T-helper 1 cell (primary cell): Measurements from ENCODE around the gene DDX49.
"Not testable (repeated sequence)": the region's sequence is repeated elsewhere in the genome, so short reads cannot be mapped to it uniquely, and the experiment has no call there.

ENCODE experiments used
- DNase-seq, 5 donors: peaks; one replicate each; pipeline ENCODE4 v3.0.0-alpha.2; 2012 to 2020

The DDX49 gene

DNA sequence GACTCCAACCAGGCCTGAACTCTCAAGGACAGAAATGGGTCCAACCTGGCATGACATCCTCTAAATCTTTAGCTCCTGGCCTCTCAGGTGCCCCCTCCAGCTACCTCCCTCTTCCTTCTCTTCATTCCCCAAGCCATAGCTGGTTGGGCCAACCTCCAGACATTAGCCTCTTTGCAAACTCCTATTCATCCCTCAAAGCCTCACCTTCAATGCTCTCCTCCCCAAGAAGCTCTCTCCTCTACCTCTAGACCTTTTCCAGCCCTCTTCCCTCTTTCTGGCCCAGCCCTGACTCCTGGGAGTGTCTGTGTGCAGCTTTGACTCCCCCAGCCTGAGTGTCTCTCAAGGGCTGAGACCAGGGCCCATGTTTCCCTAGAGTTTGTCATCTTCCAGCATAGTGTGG, 26.8 kb downstream of the DDX49 start:
- DNase-seq, result no peak

DNA sequence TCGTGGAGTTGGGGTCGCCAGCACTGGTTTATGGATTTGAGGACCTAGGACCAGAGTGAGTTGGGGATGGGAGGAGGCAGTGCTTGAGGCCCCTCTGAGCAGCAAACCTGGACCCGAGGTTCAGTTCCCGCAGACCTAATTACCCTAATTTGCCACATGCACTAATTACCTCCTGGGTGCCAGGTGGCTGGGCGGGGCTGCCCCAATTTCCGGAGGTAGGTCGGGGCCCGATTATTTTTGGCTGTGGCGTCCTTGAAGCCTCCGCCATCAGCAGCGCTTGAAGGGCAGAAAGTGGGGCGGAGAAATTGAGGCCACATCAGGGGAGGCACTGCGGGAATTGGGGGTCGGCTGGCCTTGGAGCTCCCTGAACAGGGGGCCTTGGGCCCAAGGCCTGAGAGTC, 27.4 kb downstream of the DDX49 start:
- DNase-seq, result no peak

DNA sequence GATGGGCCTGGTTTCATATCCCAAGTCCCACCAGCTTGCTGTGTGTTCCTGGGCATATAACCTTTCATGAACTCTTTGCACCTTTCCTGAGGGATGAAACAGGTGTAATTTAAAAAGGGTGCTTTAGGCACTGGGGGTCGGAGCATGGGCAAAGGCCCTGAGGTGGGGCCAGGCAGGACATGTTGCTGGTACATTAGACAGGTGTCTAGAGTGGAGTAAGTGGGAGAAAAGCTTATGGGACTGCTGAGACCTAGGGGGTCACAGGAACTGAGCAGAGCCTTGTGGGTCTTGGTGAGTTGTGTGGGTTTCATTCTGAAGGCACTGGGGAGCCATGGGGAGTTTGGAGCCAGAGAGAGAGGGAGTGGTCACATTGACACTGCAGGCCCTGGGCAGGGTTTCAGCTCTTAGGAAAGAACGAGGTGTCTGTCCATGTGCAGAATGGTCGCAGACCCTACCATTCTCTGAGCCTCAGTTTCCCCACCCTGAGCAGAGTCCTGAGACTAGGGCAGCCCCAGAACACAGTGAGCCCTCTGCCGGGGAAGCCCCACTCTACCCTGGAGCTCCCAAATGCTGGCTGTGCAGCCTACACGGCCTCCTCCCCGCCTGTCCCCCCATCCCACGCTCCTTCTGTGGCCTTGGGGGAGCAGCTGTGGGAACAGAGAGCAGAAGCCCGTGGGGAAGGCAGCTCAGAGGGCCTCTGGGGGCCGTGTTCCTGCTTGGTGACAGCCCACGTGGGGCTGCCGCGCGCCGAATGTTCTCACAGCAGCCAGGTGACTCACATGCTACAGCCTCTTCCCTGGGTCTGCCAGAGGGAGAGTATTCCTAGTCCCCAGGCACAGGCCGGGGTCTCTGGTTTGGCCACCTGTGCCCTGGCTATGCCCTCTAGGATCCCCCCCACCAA, 28.8 kb downstream of the DDX49 start:
- DNase-seq, result no peak

DNA sequence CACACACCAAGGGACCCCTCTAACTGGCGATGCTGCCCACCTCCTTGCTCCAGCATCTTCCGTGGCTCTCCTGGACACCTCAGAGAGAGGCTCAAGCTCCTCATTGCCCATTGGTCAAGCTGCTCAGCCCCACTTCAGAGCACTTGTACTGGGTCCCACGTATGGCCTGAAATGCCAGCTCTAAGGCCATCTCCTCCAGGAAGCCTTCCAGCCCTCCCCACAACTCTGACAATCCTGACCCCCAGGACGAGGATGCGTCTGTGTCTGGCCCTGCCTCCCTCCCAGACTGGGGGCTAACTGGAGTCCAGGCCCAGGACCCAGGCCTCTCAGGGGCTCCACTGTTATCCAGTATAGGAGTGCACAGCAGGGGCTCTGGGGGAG, 29.5 kb downstream of the DDX49 start:
- no peak for DNase-seq

DNA sequence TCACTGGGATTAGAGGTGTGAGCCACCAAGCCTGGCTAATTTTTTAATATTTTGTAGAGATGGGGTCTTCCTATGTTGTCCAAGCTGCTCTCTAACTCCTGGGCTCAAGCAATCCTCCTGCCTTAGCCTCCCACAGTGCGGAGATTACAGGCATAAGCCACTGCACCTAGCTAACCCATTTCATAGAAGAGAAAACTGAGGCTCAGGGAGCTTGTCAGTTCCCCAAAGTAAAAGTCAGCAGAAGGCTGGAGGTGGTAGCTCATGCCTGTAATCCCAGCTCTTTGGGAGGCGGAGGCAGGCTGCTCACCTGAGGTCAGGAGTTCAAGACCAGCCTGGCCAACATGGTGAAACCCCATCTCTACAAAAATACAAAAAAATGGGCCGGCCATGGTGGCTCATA, 30.3 kb downstream of the DDX49 start:
- DNase-seq, result no peak

DNA sequence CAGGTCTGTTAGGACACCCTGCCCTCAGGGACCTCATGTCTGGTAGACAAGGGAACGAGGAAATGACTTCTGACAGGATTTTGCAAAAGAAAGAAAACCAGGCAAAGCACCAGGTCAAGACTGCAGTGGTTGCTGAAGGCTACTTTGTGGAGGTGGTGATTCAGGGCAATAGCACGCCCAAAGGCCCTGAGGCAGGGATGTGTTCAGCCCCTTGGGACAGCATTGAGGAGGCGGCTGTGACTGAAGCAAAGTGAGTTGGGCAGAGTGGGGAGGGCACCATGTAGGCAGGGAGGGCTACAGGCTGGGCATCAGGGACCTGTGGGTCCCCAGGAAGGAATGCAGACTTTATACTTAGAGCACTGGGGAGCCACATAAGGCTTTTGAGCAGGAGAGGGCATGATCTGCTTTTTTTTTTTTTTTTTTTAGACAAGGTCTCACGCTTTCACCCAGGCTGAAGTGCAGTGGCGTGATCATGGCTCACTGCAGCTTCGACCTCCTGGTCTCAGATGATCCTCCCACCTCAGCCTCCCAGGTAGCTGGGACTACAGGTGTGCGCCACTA, 32.3 kb downstream of the DDX49 start:
- DNase-seq, result no peak

DNA sequence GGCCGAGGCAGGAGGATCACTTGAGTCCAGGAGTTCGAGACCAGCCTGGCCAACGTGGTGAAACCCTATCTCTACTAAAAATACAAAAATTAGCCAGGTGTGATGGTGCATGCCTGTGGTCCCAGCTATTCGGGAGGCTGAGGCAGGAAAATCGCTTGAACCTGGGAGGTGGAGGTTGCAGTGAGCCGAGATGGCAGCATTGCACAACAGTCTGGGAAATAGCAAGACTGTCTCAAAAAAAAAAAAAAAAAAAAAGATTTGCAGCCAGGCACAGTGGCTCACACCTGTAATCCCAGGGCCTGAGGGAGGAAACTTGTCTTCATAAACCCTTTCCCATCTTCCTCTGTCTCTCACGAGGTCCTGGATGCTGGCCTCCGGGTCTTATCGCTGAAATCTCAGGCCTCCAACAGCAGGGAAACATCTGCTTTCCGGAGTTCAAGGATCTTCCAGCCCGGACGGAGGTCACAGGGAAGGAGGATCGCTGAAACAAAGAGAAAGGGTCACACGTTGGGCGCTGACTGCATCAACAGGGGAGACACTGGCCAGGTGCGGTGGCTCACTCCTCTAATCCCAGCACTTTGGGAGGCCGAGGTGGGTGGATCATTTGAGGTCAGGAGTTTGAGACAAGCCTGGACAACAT, 33.0 kb downstream of the DDX49 start:
- DNase-seq, result not testable (repeated sequence)

DNA sequence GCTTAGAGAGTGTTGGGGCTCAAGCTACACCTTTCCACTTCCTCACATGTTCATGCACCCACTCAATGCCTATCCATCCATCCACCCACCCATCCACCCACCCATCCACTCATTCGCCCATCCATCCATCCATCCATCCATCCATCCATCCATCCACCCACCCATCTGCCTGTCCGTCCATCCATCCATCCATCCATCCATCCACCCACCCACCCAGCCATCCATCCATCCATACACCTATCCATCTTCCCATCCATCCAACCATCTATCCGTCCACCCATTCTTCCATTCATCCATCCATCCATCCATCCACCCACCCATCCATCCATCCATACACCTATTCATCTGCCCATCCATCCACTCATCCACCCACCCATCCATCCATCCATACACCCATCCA, 34.6 kb downstream of the DDX49 start:
- DNase-seq, result no peak

DNA sequence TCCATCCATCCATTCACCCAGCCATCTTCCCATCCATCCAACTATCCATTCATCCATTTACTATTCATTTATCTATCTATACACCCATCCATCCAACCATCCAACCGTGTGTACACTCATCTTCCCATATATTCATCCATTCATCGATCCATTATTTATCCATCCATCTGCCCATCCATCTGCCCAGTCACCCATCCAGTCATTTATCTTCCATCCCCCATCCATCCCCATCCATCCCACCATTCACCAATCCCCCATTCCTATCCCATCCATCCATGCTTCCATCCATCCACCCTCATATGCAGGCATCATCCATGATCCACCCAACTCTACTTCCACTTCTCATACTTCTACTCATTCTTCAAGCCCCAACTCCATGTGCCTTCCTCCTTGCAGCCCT, 35.5 kb downstream of the DDX49 start:
- DNase-seq, result no peak

DNA sequence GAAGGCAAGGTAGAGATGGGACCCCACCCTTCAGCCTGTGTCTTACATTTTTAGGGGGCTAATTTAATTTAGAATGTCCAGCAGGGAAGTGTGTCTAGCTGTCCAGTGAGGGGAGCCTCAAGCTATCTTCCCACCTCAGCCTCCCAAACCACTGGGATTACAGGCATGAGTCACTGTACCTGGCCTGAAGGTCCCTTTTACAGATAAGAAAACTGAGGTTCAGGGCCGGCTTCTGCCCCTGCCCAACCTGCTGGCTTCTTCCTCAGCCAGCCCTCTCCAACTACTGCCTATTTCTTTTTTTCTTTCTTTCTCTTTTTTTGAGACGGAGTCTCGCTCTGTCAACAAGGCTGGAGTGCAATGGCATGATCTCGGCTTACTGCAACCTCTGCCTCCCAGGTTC, 40.9 kb downstream of the DDX49 start:
- no peak for DNase-seq

DNA sequence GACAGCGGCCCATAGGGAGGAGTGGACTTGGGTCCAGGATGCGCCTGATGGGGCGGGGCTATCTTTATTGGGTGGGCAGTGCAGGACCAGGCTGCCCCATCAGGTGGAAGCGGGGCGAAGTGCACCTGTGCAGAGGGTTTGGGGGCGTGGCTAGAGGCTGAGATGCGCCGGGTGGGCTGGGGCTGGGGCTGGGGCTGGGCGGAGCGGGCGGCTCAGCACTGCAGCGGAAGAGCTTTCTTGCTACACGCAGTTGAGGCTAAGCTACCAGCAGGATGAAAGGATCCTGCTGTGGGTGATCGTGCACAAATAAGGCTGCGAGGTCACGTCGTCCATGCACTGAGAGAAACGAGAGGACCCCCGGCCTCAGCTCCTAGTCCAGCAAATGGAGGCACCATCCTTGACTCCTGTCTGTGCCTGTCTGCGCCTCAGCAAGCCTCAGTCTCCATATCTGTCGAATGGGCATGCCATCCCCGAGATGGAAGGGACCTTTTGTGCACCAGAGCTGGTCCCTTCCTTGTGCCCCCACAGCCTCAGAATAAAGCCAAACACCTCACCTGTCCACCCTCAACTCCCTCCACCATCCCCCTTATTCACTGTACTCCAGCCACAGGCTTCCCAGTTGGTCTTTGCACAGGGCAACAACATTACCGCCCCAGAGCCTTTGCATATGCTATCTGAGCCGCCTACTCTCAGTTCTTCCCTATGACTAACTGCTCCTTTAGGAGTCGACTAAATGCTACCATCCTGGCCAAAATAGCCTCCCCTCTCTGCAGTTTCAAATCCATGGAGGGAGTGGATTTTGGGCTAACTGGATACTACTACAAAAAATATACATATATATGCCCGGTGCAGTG, 42.5 kb downstream of the DDX49 start:
- DNase-seq, result no peak

DNA sequence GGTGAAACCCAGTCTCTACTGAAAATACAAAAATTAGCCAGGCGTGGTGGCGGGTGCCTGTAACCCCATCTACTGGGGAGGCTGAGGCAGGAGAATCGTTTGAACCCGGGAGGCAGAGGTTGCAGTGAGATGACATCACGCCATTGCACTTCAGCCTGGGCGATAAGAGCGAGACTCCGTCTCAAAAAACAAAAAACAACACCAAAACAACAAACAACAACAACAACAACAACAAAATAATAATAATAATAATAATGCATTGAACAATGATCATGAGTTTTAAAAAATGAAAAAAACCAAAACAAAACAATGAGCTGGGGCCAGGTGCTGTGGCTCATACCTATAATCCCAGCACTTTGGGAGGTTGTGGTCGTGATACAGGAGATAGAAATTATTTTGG, 44.6 kb downstream of the DDX49 start:
- DNase-seq, result no peak

DNA sequence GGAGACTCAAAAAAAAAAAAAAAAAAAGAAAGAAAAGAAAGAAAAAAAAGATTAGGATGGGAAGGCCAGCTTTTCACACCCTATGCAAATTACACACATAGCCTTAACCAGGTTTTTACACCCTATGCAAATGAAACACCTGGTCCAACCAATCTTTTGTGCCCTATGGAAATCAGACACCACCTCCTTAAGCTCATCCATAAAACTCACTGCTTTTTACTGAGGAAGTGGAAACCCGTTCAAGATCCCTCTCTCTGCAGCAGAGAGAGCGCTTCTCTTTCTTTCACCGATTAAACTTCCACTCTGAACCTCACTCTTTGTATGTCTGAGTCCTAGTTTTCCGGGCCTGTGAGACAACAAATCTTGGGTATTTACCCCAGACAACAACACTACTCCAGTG, 46.8 kb downstream of the DDX49 start:
- DNase-seq, result no peak

DNA sequence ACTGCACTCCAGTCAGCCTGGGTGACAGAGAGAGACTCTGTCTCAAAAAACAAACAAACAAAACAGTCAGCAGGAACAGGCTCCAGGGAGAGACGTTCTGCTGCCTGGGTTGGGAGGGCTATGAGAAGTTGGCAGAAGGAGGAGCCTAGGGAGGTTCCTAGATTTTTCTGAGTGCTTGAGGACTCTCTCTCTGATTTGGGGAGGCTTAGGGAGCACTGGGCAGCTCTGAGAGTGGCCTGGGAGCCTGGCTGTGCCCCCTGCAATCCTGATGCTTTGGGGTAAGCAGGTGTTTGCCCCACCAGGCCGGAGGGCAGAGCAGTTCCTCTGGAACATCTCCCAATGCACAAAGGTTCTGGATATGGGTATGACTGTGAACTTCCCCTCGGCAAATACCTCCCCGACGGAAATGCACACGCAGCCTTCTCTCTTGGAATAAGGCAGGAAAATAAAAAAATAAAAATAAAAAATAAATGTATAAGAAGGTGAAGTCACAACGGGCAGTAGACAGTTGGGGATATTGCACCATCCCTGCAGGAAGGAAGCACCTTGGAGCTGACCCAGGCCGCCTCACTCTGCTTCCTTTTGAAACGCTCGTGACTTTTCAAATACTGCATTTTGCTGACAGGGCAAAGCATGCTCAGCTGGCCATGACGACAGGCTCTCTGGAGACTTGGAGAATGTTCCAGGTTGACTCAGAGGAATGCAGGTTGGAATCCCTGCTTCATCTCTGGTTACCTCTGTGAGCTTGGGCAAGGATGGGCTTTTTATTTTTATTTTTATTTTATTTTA, 48.0 kb downstream of the DDX49 start:
- DNase-seq, result peak in 1 of 5 donors; percentile 34

DNA sequence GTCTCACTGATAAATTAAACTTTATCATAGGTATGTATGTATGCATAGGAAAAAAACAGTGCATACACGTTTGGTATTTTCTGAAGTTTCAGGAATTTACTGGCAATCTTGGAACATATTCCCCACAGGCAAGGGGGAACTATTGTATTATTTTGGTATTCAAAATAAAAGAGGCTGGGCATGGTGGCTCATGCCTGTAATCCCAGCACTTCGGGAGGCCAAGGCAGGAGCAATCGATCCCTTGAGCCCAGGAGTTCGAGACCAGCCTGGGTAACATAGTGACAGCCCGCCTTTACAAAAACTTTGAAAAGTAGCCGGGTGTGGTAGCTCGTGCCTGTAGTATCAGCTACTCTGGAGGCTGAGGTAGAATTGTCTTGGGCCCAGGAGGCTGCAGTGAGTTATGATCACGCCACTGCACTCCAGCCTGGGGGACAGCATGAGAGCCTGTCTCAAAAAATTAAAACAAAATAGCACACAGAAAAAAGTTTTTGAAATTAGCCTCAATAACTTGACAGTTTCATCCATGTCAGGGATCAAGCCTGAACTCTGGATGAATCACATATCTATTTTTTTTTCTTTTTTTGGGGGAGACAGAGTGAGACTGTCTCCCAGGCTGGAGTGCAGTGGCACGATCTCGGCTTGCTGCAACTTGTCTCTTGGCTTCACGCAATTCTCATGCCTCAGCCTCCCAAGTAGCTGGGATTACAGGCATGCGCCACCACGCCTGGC, 50.6 kb downstream of the DDX49 start:
- no peak for DNase-seq

DNA sequence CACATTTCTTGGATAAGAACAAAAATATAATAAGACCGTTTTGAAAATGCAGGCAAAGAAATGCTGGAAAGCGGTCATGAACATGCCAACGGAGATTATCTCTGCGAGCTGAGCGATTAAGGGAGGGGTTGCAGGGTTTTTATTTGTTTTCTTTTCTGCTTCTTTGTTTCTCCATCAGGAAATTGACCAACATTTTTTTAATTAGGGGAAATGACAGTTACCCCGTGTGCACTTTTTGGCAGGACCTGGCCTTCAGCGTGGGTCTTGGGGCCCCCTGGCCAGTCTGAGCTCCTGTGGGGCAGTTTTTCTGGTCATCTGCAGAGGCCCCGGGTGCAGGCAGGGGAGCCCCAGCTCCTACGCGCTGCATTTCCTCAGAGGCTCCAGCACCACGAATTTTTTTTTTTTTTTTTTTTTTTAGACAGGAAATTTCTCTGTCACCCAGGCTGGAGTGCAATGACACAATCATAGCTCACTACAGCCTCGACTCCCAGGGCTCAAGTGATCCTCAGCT, 52.8 kb downstream of the DDX49 start:
- DNase-seq, result no peak

DNA sequence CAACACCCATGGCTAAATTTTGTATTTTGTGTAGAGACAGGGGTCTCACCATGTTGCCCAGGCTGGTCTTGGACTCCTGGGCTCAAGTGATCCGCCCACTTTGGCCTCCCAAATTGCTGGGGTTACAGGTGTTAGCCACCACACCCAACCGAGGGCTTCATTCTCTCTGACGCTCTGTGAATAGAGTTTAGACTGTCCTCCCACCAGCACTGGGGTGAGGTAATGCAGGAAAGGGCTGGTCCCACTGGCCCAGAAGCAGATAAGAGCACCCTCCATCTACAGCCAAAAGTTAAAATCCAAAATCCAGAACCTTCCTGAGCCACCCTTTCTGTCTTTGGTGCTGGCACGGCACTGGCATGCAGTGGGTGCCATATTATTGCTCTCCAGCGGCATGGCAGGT, 53.3 kb downstream of the DDX49 start:
- DNase-seq, result no peak

DNA sequence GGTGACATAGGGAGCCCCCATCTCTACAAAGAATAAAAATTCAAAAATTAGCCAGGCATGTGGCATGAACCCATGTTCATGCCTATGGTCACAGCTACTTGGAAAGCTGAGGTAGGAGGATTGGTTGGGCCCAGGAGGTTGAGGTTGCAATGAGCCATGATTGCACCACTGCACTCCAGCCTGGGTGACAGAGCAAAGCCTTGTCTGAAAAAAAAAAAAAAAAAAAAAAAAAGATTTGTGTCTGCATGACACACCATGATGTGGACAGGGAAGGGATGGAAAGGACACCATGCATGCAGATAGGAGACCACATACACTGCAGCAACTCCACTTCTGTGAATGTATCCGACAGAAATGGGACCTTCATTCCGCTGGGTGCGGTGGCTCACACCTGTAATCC, 55.5 kb downstream of the DDX49 start:
- DNase-seq, result no peak

DNA sequence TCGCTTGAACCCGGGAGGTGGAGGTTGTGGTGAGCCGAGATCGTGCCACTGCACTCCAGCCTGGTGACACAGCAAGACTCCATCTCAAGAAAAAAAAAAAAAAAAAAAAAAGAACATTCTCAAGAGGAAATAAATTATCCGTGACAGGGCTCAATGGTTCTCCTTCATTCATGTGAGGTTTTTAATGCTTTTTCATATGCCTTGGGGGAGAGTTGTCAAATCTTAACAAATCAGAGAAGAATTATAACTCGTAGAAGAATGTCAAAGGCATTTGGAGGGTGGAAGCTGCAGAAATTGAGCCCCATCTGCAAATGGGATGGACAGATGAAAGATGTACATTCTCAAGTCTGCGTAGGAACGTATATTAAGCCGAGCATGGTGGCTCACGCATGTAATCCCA, 56.4 kb downstream of the DDX49 start:
- no peak for DNase-seq
